Activated T-cell treated with anti-CD3 and anti-CD28 coated beads, Interleukin-2, amount 50 U/mL, for 48 hours (primary cell): ENCODE data around the gene CCDC38.
"Not testable (repeated sequence)": the region's sequence is repeated elsewhere in the genome, so short reads cannot be mapped to it uniquely, and the experiment has no call there.

Source experiments
- DNase-seq, 2 experiments: peaks; one replicate each; pipeline ENCODE4 v3.0.0-alpha.2; 2020

The CCDC38 gene

DNA sequence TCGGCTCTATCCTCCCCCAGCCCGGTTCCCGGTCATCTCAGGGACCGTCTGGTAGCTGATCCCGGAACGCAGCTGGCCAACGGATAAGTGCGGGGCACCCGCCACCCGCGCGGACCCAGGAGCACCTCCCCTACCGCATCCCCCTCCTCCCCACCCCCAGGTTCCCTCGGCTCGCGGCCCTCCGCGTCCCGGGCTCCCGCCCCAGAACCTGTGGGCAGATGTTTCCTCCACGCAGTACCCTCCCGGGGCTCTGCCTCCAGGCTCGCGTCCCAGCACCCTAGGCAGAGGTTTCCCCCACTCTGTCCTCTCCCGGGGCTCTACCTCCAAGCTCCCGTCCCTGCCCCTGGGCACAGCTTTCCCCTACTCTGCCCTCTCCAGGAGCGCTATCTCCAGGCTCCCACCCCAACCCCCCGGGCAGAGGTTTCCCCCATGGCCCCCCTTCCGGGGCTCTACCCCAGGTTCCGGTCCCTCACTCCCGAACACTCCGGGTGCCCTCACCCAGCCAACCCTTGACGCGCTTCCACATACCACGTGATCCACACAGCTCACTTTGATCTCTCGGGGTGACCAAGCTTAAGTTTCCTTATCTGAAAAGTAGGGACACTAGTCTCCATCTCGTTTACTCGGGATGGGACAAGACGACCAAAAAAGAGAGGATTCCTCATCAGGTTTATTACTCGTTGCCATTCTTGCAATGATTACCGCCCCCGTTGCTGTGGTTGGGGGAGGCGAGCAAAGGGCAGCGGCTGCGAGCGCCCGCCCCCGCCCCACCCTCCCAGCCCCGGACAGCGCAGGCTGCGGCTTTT, at the start of gene CCDC38:
CCDC38 (minus strand) TSS at position 91 of the 806 bp plus-strand sequence. CDS start 6,105 bp downstream, outside the sequence.
- peak; percentile 87 to 89 for DNase-seq

DNA sequence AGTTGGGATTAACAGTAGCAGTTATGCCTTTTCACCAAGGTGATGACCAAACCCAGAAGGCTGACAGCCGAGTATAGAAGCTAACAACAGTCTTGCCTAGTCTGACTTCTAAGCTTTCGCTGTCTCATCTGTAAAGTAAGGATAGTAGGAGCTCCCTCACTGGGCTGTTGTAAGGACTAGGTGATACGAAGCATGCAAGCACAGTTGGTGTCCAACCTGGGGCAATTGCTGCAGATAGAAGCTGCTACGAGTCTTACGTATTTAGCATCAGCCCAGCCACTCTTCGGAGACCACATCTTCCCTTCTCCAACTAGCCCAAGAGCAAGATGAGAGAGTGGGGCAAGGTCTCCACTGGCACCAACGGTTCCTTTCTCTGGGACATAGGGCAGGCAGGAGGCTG, 47.7 kb upstream of the CCDC38 start:
- no peak for DNase-seq

DNA sequence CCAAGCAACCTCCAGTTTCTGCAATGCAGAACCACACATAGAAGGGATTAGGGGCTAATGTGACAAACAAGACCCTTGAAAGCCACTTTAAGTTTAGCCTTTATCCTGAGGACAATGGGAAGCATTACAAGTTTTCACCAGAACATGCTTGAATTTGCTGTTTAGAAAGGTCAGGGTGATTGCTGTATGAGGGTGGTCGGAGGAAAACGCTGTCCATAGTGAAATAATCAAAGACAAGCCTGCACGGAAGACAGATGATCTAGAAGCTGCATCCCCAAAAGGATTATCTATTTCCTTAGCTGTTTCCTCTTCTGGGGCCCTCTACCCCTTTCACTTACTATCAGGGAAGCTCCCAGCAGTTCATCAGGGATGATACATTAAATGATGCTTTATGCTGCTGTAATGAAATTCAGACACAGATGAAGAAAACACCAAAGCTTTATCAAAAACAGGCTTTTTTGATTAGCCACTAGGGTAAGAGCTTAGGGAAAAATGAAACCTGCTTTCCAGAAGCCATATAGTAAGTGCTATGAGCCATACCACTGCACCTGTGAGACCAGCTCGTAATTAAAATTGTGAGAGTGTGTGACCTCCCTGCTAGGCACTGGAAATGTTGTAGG, 47.2 kb upstream of the CCDC38 start:
- no peak for DNase-seq

DNA sequence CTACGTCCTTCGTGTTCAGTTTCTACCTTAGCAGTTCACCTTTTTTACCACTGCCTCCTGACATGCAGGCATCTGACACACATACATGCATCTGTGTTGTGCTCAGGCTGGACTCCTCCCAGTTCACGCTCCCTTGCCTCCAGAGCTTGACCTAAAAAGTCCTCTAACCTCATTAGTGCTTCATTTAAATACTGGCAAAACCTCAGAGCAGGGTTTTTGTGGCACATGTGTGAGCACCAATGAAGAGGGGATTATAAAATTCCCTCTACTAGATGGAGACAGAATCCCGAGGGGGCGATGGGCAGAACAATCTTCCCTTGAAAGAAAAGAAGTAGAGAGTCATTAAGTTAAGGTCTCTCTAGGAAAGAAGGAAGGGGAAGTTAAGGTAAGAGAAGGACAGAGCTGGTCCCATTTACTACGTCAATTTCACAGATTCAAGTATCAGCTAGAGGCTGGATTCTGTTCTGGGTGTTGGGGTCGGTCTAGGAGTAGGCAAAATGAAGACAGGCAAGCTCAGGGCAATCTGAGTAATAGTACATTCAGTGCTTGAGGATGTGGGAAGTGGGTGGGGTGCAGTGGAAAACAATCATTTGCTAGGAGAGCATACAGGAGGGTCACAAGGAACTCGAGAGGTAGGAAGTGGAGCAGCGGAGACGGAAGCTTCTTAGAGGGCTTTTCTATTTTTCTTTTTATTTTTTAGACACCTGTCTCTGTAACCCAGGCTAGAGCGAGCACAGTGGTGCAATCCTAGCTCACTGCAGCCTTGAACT, 46.3 kb upstream of the CCDC38 start:
- DNase-seq, result no peak

DNA sequence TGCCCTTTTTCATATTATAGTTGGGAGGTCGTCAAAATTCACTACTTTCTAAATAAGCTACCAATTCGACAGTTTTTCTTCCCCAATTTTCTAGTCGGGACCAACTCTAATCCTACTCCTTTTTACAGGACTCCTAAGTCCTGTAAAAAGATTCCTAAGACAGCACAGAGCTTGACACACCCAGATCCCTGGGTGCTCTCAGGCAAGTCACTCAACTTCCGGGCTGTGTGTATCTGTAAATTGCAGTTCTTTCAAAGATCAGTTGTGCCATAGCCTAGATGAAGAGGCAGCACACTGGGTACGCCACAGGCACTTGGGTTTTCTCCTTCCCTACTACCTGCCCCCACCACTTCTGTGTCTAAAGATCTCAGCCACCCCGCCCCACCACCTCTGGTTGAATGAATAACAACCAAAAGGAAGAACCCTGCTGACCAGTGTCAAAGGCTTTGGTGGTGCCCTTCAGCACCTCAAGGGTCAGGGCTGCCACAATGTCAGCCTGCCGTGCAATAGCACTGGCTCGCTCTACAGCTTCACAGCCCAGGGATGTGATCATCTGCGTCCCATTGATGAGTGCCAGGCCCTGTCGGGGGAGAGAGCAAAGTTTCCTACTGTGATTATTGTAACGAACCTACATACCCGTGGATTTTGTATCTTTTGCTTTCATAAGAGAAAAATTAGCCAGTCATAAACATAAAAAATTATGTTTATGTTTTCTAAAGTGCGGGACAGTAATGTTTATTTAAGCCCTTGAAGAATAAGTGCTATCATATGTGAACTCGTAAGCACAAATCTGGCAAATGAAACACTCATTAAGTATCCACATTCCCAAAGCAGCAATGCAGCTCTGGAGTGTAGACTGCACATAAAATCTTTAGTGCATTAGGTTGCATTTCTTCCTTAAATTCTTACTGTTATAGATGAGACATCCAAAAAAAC, 44.5 kb upstream of the CCDC38 start:
- DNase-seq, result no peak

DNA sequence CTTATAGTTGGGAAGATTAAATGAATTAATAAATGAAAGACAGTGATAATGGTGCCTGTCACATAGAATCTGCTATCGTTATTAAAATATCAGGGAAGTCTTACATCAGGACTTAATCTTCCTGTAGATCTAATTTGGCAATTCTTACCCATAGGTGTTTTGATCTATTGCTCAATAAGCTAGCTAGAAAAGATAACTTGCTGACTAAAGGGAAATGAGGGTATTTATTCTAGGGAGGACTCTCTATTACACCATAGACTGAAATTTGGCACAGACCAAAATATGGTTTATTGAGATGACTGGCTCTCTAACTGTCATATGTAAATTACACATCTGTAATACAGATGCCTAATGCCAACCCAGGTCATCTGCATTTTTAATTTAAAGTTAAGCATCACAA, 42.3 kb upstream of the CCDC38 start:
- DNase-seq, result no peak

DNA sequence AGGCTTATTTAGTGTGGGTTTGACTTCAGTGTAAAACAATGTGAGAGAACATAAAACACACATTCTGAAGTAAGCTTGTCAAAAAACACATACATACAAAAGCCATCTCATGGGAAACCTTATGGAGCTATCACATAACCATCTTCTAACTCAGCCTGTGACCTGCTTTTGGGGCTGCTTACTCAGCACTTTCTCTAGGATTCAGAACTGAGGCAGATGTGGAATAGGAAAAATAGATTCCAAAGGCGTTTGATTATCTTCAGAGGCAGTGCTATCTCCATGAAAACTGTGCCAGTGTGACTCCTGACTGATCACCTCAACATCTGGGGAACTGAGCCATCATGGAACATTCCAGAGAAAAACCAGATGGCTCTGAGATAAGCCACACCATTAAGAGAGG, 40.2 kb upstream of the CCDC38 start:
- no peak for DNase-seq

DNA sequence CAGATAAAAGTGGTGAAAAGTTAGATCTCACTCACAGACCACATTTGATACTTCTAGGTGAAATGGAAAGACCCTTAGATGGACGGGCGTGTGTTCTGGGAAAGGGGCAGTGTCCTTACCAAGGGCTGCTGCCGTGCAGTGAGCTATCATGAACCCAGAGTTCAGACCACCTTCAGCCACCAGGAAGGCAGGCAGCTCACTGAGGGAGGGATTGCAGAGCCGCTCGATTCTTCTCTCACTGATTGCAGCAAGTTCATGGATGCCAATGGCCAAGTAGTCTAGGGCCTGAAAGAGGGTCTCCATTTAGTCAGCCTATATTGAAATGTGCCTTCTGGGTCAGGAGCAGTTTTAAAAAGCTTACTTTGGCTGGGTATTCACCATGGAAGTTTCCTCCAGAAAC, 38.0 kb upstream of the CCDC38 start:
- no peak for DNase-seq

DNA sequence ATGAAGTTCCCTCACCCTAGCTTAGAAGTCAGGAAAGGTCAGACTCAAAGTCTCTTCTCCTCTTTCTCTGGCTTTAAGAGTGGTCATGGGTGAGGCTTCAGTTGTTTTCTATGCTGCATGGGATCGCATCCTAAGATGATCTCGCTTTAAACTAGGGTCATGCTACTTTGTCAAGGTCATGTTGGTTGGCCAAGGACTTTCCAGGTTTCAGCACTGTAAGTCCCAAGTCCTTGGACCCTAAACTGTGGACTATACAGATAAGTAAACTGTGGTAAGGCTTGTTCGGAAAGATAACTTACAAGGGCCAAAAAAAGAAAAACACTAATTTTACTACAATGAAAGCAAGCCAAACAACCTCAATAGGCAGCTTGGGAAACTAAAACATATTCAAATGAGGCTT, 36.4 kb upstream of the CCDC38 start:
- DNase-seq, result no peak

DNA sequence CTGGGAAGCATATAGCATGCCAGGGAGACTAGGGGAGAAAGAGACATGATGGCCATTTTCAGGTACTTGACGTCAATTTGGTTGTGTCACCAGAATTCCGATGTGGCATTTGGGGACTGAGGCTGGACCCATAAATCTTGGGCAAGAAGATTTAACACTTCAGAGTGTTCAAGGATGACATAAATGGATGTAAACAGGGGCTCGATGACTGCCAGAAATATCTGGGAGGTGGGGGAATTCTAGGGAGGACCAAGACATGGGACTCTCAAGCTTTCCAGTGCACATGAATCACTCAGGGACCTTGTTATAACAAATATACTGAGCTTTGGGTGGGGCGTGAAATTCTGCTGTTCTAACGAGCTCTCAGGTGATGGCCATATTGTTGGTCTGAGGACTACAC, 35.9 kb upstream of the CCDC38 start:
- DNase-seq, result no peak

DNA sequence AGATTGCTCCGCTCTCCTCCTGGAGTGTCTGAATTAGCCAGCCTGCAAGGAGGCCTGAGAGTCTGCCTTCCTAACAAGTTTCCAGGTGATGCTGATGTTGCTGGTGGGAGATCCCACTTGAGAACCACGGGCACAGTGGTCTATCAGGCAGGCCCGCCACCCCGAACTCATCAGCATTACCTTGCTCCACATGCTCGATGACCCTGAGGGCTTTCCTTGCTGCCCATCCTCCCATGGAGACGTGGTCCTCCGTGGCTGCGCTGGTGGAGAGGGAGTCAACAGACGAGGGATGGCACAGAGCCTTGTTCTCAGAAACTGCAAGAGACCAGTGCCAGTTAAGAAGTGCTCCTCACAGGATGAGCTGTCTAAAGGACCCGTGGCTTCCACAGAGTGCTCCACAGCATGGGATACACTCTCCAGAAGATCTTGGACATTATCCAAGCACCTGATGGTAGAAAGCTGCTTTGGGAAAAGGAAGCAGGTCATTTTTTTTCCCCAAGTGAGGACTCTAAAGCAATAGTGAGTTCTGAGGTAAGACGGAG, 35.4 kb upstream of the CCDC38 start:
- DNase-seq, result no peak

DNA sequence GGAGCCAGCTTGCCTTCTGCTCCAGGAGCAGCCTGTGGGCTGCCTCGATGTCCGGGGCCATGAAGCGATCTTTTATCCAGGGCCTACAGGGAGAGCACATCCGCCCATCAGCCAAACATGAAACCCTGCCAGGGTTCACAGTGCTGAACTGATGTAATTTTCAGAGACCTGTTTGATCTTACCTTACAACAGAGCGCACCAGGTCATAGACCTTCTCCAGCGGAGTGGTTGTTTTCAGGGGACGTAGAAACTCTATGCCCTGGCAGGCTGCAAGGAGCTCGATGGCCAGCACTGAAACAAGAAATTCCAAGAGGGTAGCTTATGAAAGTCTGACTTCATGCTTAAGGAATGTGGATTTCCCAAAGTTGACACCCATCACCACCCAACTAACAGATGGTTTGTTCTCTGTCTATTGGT, 34.0 kb upstream of the CCDC38 start:
- DNase-seq, result no peak

DNA sequence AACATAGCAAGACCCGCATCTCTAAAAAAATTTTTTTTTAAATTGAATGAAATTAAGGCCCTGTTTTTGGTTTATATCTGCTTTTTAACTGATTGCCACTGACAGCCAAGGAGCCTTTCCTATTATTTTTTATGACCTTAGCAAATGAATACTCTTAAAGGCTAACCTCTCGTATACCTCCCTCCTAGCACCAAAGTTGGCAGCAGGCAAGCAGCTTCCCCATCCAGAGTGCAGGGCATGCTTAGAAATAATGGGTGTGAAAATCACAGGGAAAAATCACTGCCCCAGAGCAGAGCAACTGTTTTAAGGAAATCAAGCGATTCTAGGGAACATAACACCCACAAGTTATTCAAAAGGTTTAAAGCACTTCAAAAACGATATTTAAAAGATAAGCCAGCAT, 33.1 kb upstream of the CCDC38 start:
- no peak for DNase-seq

DNA sequence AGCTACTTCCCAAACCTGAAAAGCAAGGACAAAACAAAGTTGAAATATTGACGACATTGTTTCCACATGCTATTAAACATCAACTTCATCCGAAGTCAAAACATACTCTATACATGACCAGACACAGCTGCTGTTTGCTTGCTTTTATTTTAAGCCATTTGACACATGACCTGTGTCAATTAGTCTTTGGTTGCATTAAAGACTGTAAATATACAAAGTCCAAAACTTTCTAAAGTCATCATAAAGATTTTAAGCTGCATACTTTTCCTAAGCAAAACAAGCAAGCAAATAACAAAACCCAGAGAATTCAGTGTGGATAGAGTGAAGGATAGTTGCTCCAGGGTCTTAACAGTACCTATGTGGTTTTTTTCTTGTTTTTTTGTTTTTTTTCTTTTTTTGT, 31.9 kb upstream of the CCDC38 start:
- DNase-seq, result no peak

DNA sequence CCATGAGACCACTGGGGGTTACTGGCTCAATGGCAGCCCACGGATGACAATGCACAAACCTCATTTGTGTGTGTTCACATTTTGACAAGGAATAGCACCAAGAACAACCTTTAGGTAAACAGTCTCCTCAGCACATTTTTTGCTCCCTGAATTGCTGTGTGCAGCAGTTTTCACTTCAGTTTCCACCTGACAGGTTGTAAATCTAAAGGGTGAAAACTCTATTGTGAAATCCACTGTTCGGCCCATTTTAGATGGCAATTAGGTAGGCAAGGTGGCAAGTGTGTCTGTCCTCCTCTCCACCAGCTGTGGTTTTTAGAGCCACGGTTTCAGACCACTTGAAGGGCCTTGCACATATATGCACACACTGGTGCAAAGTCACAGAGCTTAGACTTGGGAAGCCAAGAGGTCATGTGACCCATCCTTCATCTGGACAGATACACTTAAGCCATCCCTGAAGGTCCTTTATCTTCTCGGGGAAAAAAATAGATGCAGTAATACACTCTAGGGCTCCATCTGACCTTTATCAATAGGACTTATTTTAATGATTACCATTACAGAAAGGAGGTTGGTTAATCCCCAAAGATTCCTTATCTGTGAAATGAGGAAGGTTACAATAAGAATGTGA, 30.5 kb upstream of the CCDC38 start:
- no peak for DNase-seq

DNA sequence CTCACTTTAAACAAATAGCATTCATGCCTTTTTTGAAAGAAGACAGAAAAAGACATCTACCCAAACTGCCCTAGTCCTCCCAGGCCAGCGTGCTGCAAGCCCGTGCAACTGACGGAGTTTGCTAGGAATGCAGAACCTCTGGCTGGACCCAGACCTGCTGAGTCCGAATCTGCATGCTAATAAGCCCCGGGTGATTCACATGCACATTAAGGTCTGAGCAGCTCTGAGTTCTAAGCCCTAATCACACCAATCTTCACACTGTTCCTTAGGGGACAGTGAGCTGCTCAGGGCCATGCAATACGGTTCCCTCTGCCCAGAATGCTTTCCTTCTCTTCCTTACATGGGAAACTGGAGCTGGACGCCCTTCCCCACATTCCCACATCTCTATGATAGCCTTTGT, 28.5 kb upstream of the CCDC38 start:
- no peak for DNase-seq

DNA sequence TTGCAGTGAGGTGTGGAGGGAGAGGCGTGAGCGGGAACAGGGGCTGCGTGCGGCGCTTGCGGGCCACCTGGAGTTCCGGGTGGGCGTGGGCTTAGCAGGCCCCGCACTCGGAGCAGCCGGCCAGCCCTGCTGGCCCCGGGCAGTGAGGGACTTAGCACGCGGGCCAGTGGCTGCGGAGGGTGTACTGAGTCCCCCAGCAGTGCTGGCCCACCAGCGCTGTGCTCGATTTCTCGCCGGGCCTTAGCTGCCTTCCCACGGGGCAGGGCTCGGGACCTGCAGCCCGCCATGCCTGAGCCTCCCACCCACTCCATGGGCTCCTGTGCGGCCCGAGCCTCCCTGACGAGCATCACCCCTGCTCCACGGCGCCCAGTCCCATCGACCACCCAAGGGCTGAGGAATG, 26.7 kb upstream of the CCDC38 start:
- DNase-seq, result not testable (repeated sequence)

DNA sequence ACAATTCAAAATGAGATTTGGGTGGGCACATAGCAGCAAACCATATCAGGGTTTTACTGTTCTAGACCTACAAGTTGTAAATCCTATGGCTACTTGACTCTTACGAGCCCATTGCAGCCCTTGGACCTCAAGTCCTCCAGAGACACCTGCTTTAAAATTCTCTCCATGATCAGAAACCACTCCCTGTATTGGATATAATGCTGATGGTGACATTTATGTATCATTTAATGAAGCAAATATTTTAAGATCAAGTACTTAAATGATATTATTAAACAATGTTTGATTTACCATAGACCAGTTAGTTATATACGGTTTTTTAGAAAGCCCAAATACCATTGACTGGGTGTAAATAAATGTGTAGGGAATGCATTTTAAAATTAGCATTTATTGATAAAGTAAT, 24.9 kb upstream of the CCDC38 start:
- DNase-seq, result no peak

DNA sequence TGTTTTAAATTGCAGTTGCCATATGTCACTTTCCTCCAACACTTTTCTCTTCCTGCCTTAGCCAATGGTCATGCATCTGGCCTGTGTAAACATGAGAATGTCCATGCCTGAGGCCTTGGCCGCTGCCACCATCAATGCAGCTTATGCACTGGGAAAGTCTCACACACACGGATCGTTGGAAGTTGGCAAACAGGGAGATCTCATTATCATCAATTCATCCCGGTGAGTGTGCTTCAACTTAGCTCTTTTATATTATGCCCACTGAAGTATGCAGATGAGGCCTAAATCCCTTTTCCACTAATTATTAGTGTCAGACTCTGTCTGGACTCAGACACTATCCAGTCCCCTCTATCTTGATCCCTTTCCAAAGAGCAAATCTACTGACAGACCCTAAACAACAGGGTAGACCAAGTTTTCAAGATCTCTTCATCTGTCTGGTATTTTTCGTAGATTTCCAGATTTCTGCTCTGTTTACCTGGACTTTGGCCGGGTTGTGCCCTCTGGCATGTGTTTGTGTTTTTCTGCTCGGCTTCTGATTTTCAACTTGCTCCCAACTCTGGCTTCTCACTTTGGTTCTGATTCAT, 24.0 kb upstream of the CCDC38 start:
- no peak for DNase-seq

DNA sequence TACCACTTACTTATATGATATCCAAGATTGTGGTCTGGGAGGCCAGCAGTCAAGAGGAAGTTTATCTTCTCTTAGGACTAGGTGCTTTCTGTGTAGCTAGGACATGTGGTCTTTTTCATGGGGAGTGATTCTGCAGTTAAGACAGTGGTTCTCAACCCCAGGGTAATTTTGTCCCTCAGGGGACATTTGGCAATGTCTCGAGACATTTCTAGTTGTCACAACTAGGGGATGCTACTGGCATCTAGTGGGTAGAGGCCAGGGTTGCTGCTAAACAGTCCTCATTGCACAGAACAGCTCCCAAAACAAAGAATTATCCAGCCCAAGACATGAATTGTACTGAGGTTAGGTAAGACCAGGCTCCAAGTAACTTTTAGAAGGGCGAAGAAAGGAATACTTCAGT, 20.7 kb upstream of the CCDC38 start:
- no peak for DNase-seq

DNA sequence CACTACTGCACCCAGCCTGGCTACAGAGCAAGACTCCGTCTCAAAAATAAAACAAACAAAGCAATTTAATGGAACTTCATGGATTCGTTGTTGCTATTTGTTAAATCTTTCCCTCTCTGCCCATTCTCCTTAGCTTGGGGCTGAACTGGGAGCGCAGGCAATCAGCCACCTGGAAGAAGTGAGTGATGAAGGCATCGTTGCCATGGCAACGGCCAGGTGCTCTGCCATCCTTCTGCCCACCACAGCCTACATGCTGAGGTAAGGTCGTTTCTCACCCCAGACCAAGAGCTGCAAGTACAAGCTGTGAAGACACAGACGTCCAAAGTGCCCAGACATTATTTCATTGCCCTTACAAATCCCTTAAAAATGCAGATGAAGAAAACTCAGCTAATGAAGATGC, 19.8 kb upstream of the CCDC38 start:
- DNase-seq, result no peak

DNA sequence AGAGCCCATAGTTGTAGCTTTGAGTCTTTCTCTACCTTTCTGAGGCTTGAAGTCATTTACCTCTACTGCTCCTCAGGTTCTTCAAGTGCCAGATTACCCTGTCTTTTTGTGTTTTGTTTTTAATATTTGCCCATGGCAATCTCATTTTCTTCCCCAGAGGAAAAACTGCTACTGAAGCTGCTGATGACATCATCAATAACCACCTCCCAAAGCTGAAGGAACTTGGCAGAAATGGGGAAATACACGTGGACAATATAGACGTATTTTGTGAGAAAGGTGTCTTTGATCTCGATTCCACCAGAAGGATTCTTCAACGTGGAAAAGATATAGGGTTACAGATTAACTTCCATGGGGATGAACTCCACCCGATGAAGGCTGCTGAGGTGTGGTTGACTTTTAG, 17.8 kb upstream of the CCDC38 start:
- no peak for DNase-seq
